GM10266 (cell line): ENCODE measurements around the gene LRRC37A3.
"Not testable (repeated sequence)": the region's sequence is repeated elsewhere in the genome, so short reads cannot be mapped to it uniquely, and the experiment has no call there.

Source experiments
- DNase-seq: peaks from one replicate; pipeline ENCODE4 v3.0.0; 2012; ENCODE audit errors: extremely low spot score
- TF ChIP-seq, protein P1 (sequence below): IDR thresholded peaks from 2 replicates; pipeline ENCODE4 v1.5.1; 2012; ENCODE audit warnings: mild to moderate bottlenecking, low read depth; ENCODE audit not compliant: control insufficient read depth, insufficient read depth; ENCODE audit errors: missing control alignments

Gene LRRC37A3

DNA sequence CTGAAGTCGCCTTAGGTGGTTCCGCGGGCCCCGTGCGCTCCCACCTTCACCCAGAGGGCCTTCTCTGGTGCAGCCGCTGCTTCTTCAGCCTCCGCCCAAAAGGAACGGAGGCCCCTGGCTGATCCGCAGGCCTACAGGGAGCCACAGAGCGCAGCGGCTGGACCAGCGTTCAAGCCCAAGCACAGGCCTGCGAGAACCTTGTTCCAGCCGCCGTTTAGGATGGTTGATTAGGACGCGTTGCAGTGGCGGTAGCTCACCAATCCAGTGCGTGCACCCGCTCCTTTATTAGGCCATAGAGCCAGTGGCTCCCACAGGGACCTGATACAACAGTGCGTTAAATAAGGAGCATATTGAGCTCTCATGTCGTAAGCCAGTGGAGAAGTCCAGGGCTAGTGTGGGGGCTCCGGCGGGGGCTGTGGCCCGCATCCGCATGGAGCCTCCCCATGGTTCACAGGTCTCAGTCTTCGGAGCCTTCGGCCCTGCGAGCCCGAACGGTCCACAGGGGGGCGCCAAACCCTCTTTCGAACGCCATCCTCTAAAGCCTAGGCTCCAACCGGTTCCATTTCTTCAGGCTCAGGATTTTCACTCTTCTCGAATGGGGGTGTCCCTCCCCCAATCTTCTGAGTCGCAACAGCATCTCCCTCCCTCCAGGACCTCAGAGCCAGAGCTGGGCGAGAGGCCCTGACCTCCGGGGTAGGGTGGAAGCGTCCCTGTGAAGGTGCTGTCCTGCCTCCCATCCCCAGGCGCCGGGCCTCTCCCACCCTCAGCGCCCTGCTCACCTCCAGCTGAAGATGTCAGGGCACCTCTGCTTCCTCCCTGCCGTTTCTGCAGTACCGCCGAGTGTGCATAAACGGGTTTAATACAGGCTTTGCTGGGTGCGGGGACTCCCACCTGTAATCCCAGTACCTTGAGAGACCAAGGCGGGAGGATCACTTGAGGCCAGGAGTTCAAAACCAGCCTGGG, 71.5 kb downstream of the LRRC37A3 start:
- TF ChIP-seq, protein P1, sequence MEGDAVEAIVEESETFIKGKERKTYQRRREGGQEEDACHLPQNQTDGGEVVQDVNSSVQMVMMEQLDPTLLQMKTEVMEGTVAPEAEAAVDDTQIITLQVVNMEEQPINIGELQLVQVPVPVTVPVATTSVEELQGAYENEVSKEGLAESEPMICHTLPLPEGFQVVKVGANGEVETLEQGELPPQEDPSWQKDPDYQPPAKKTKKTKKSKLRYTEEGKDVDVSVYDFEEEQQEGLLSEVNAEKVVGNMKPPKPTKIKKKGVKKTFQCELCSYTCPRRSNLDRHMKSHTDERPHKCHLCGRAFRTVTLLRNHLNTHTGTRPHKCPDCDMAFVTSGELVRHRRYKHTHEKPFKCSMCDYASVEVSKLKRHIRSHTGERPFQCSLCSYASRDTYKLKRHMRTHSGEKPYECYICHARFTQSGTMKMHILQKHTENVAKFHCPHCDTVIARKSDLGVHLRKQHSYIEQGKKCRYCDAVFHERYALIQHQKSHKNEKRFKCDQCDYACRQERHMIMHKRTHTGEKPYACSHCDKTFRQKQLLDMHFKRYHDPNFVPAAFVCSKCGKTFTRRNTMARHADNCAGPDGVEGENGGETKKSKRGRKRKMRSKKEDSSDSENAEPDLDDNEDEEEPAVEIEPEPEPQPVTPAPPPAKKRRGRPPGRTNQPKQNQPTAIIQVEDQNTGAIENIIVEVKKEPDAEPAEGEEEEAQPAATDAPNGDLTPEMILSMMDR, result peak; percentile 63
- DNase-seq, result peak; percentile 47

DNA sequence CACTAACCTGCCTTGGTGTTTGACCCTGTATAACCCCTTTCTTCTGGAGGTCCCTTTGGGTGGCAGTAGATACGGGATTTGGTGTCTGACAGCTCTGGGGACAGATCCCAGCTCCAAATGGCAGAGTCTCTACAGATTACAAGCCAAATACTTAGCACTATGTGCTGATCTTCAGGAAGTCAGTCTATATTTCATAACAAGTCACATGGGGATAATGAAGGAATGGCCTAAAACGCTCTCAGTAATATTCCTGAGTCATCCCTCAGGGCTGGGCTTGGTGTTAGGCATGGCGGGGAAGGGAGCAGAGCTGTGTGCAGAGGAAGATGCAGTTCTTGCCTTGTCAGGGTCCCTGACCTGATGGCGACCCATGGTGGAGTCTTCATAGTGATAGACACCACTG, 72.4 kb downstream of the LRRC37A3 start:
- DNase-seq, result not testable (repeated sequence)

DNA sequence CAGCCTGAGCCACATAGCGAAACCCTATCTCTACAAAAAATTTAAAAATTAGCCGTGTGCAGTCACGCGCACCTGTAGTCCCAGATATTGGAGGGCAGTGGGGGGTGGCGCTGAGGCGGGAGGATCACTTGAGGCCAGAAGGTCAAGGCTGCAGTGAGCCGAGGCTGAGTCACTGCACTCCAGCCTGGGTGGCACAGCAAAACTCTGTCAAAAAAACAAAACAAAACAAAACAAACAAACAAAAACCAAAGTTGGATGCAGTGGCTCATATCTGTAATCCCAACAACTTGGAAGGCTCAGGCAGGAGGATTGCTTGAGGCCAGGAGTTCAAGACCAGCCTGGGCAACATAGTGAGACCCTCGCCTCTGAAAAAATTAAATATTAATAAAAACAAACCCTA, 75.4 kb downstream of the LRRC37A3 start:
- not testable (repeated sequence) for DNase-seq

GRCh38 chr17:64842900-64843299, 76.4 kb downstream of the LRRC37A3 start:
- DNase-seq, result not testable (repeated sequence)

GRCh38 chr17:64840960-64841359, 78.3 kb downstream of the LRRC37A3 start:
- DNase-seq, result not testable (repeated sequence)

- DNase-seq, result not testable (repeated sequence)
Observed at GRCh38 chr17:64838513-64838912, 80.8 kb downstream of the LRRC37A3 start.

DNA sequence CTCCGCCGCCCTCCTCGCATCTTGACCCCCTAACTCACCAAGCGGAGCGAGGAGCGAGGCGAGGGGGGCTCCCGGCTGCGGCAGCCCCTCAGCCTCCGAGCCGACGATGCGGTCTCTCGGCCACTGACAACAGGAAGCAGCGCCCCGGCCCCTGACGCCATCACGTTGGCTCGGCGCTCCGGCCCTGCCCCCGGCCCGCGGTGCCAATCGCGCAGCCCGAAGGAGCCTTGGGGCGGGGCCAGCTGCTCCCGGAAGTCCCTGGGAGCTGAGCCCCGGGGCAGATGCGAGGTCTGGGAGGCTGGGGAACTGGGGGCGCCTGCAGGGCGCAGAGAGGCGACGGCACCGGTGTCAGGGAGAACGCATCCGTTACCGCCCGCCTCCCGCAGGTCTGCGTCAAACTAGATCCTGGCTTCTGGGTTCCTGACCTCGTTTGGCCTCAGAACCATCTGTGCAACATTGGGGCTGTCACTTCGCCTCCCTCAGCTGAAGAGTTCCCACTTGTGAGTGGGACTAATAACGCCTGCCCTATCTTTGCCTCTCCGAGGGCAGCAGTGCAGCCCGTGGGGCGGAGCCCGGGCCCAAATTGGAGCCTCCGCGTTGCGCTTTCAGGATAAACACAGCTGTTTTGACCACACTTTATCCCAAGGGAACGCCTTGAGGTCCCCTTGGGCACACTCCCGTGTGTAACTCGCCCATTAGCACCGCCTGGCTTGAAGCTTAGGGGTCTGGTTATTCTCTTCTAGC, 82.1 kb downstream of the LRRC37A3 start:
- peak; percentile 81 for DNase-seq

DNA sequence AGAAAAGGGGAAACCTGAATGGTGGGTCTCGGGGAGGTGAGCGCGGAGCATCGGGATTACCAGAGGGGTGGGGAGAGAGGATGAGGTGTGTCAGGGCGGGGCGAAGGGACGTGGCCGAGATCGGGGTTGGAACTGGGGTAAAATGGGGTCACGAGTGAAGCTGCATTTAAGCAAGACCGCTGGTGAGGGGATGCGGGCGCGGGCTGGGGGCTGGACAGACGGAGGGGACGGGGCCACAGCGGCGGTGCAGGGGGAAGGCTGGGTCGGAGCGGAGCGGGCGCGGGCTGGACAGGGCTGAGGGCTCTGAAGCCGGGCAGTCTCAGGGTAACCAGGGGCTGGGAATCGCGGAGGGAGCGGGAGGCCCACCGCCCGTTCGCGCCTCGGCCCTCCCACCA, 82.7 kb downstream of the LRRC37A3 start:
- peak; percentile 6 for DNase-seq

GRCh38 chr17:64834060-64834459, 85.2 kb downstream of the LRRC37A3 start:
- not testable (repeated sequence) for DNase-seq

DNA sequence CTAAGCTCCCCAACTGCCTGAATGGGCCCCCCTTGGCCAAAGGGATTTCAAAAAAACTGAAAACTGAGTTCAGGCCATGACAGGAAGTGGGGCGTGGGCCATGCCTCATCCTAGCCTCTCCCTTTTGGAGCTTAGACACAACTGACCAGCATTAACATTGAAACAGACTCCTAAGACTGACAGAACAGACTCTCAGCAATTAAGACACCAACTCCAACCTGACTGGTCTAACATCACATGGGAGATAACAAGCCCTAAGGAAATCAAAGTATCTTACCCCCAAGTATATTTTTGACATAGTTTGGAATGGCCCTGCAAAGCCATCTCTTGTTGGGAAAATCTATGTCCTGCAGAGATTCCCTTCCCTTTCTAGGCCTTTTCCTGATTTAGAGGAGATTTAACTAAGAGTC, 88.6 kb downstream of the LRRC37A3 start:
- not testable (repeated sequence) for DNase-seq

- not testable (repeated sequence) for DNase-seq
Observed at GRCh38 chr17:64829824-64830630, 89.3 kb downstream of the LRRC37A3 start.

DNA sequence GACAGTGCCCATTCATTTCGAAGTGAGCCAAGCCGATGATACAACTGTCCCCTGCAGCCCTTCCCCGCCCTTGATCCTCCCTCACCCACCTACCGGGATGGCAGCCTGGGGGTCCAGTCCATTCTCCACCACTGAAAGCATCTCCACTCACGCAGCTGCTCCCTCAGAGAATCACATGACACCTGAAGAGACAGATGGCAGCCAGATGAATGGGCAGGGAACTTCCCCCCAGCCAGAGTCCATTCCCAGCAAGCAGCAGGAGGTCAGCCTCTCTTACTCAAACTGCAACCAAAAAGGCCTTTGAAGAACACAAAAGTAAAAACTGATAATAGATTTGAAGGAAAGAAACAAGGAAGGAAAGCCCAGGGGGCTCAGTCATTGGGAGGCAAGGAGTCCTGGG, 90.2 kb downstream of the LRRC37A3 start:
- DNase-seq, result not testable (repeated sequence)

DNA sequence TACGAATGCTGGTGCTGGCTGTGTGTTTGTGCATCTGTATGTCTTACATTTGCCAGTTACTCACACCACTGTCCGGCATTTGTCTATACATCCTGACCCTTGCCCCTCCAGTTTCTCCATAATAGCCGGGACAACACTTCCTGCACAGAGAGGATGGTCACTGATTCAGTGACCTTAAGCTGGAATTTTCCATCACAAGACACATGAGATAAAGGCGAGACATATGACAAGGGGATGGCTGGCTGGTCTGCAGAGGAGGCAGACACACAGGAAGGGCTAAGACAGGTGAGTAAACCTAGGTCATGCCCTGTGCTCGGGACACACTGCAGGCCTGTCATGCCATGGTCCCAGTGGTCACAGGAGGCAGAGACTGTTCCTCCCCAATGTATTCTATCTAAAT, 100.4 kb downstream of the LRRC37A3 start:
- not testable (repeated sequence) for DNase-seq

DNA sequence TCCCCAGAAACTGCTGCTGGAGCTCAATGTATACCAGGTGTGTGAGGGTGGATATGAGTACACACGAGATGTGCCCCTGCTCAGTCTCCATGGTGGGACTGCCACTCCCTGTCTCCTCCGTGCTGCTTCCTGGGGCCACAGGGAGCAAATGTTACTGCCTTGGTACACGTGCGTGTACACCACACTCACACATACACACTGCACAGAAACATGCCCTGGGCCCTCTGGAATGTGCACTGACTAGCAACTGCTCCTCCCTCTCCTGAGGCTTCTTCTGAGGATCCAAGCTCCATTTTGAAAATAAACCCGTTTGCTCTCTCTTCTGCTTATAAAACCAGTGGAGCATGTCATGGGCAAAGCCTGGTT, 103.5 kb downstream of the LRRC37A3 start:
- not testable (repeated sequence) for DNase-seq

DNA sequence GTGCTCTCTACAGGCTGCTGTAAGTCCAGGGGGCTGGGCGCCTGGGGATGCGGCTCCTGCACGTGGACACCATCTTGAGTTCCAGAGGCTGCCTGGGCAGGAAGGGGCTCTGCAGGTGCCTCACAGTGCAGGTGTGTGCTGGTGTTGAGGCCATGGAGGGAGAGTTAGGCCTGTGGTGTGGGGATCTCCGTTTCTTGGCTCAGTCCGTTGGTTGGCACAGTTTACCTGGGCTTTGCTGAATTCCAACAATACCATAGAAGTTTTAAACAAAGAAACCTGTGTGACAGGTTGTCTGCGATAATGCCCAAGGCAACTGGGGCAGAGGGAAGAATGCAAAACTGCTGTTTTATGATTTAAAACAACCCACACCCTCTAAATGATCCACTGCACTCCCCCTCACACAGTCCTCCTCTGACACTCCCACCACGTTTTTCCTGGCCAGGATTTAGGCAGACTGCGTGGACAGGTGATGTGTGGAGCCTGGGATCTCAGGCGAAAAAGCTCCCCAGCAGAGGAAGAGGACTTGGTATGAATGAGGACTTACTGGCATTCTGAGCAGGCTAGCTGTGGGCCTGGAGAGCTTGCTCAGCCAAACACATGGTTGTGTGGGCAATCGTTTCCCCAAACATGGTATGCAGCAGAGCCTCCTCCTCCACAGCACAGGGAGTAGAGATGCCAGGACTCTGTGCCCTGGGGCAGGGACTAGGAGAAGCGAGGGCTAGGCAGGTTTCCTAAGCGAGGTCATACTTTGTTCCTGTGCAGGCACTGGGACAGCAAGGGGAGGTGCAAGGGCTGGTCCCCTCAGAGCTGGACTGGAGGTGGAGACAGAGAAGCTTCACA, 104.1 kb downstream of the LRRC37A3 start:
- DNase-seq, result not testable (repeated sequence)

GRCh38 chr17:64808178-64808977, 110.9 kb downstream of the LRRC37A3 start:
- DNase-seq, result peak; percentile 34
